Measurements from ENCODE around the gene MYRIP. TPM values are rescaled to one million over a fixed set of nuclear protein-coding genes. Genes with fewer than 3 reads are reported as not detected.

The MYRIP gene
- total and polyA plus RNA-seq, 4 donors, result 0.98 to 11.7 (median 6.8) TPM

DNA sequence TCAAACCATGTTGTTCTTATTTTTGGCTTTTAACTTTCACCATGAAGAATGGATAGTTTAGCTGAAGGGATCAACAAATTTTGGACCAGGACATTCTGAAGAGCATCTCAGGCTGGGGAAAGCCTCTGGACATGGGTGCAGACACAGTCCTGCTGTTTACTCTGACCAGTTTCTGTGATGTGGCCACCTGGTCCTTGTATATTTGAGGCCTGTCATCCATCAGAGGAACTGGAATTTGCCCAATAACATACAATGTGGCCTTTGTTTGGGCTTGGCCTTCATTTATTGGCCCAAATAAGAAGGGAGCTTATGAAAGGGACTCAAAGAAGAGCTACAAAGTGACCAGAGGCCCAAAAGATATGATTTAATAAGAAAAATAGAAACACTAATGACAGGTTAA is 127.9 kb downstream of the MYRIP start:
- TF ChIP-seq ZBTB33 (IDR thresholded peaks at IDR 0.05) (no peak), GABPA (IDR thresholded peaks at IDR 0.05 in 1 of 2, conservative IDR thresholded peaks at IDR 0.05 in 1 of 2) (no peak), HNF4A (conservative IDR thresholded peaks at IDR 0.05) (no peak), ATF3 (IDR thresholded peaks at IDR 0.05) (no peak), FOXA2 (IDR thresholded peaks at IDR 0.05) (no peak), EGR1 (IDR thresholded peaks at IDR 0.05; ENCODE audit: low read depth in 2 of 2) (no peak), NR2F2 (IDR thresholded peaks at IDR 0.05) (no peak), TAF1 (conservative IDR thresholded peaks at IDR 0.05) (no peak), MAX (IDR thresholded peaks at IDR 0.05) (no peak)
- Histone ChIP-seq H3K4me3 (ENCODE audit: low read depth in 1 of 3, low read length in 3 of 3) (no peak overlapping the region), H3K9me3 (ENCODE audit: control insufficient read depth in 4 of 4, low read length in 3 of 4) (no peaks in the 10 kb centered on the region), H3K27me3 (ENCODE audit: control insufficient read depth in 4 of 4, insufficient read depth in 4 of 4, low read length in 3 of 4) (no peaks in the 10 kb centered on the region), H3K4me1 (ENCODE audit: control insufficient read depth in 4 of 4, insufficient read depth in 4 of 4, low read length in 3 of 4) (peaks cover 0 to 3% (median under 1%) of the 10 kb centered on the region in 4 donors), H3K36me3 (ENCODE audit: control insufficient read depth in 4 of 4, insufficient read depth in 3 of 4, low read depth in 1 of 4, low read length in 3 of 4) (no peaks in the 10 kb centered on the region), H3K27ac (ENCODE audit: low read depth in 1 of 2, low read length in 2 of 2) (no peak overlapping the region), H3K9ac (ENCODE audit: low read depth in 1 of 2, low read length in 2 of 2) (no peak overlapping the region)
- no peak for DNase-seq (ENCODE audit: low spot score)

DNA sequence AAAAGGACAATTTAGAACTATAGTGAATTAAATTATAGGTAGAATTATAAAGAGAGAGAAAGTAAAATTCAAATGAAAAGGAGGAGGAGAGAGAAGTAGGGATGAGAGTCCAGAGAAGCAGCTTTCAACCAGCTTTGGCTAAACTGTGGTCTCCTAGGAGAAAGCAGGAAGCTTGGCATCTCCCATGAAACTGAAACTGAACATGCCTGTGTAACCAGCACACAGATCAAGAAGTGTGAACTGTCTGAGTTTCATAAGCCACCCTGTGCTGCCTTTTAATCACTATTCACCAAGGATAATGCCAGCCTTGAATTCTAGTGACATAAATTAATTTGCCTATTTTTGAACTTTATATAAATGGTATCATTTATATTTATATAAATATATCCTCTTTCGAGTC is 128.5 kb downstream of the MYRIP start:
- Histone ChIP-seq H3K4me3 (ENCODE audit: low read depth in 1 of 3, low read length in 3 of 3) (no peak overlapping the region), H3K27ac (ENCODE audit: low read depth in 1 of 2, low read length in 2 of 2) (no peak overlapping the region), H3K9ac (ENCODE audit: low read depth in 1 of 2, low read length in 2 of 2) (no peak overlapping the region), H3K36me3 (ENCODE audit: control insufficient read depth in 4 of 4, insufficient read depth in 3 of 4, low read depth in 1 of 4, low read length in 3 of 4) (no peaks in the 10 kb centered on the region), H3K4me1 (ENCODE audit: control insufficient read depth in 4 of 4, insufficient read depth in 4 of 4, low read length in 3 of 4) (peaks cover 0 to 3% (median under 1%) of the 10 kb centered on the region in 4 donors), H3K9me3 (ENCODE audit: control insufficient read depth in 4 of 4, low read length in 3 of 4) (no peaks in the 10 kb centered on the region), H3K27me3 (ENCODE audit: control insufficient read depth in 4 of 4, insufficient read depth in 4 of 4, low read length in 3 of 4) (no peaks in the 10 kb centered on the region)
- TF ChIP-seq ATF3 (IDR thresholded peaks at IDR 0.05) (no peak), JUND (IDR thresholded peaks at IDR 0.05) (no peak), FOXA1 (IDR thresholded peaks at IDR 0.05) (no peak), NR2F2 (IDR thresholded peaks at IDR 0.05) (no peak), RAD21 (IDR thresholded peaks at IDR 0.05) (no peak), HNF4G (IDR thresholded peaks at IDR 0.05) (no peak), MAX (IDR thresholded peaks at IDR 0.05) (no peak), FOXA2 (IDR thresholded peaks at IDR 0.05) (no peak), TAF1 (conservative IDR thresholded peaks at IDR 0.05) (no peak), RXRA (IDR thresholded peaks at IDR 0.05) (no peak), HNF4A (conservative IDR thresholded peaks at IDR 0.05) (no peak), ZBTB33 (IDR thresholded peaks at IDR 0.05) (no peak), YY1 (IDR thresholded peaks at IDR 0.05) (no peak), GABPA (IDR thresholded peaks at IDR 0.05 in 1 of 2, conservative IDR thresholded peaks at IDR 0.05 in 1 of 2) (no peak), SP1 (IDR thresholded peaks at IDR 0.05) (no peak), EGR1 (IDR thresholded peaks at IDR 0.05; ENCODE audit: low read depth in 2 of 2) (no peak)
- TF ChIP-seq, protein P1, sequence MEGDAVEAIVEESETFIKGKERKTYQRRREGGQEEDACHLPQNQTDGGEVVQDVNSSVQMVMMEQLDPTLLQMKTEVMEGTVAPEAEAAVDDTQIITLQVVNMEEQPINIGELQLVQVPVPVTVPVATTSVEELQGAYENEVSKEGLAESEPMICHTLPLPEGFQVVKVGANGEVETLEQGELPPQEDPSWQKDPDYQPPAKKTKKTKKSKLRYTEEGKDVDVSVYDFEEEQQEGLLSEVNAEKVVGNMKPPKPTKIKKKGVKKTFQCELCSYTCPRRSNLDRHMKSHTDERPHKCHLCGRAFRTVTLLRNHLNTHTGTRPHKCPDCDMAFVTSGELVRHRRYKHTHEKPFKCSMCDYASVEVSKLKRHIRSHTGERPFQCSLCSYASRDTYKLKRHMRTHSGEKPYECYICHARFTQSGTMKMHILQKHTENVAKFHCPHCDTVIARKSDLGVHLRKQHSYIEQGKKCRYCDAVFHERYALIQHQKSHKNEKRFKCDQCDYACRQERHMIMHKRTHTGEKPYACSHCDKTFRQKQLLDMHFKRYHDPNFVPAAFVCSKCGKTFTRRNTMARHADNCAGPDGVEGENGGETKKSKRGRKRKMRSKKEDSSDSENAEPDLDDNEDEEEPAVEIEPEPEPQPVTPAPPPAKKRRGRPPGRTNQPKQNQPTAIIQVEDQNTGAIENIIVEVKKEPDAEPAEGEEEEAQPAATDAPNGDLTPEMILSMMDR (IDR thresholded peaks at IDR 0.05; ENCODE audit: low read depth, low read length, missing input control), result no peak
- TF ChIP-seq, protein P2, sequence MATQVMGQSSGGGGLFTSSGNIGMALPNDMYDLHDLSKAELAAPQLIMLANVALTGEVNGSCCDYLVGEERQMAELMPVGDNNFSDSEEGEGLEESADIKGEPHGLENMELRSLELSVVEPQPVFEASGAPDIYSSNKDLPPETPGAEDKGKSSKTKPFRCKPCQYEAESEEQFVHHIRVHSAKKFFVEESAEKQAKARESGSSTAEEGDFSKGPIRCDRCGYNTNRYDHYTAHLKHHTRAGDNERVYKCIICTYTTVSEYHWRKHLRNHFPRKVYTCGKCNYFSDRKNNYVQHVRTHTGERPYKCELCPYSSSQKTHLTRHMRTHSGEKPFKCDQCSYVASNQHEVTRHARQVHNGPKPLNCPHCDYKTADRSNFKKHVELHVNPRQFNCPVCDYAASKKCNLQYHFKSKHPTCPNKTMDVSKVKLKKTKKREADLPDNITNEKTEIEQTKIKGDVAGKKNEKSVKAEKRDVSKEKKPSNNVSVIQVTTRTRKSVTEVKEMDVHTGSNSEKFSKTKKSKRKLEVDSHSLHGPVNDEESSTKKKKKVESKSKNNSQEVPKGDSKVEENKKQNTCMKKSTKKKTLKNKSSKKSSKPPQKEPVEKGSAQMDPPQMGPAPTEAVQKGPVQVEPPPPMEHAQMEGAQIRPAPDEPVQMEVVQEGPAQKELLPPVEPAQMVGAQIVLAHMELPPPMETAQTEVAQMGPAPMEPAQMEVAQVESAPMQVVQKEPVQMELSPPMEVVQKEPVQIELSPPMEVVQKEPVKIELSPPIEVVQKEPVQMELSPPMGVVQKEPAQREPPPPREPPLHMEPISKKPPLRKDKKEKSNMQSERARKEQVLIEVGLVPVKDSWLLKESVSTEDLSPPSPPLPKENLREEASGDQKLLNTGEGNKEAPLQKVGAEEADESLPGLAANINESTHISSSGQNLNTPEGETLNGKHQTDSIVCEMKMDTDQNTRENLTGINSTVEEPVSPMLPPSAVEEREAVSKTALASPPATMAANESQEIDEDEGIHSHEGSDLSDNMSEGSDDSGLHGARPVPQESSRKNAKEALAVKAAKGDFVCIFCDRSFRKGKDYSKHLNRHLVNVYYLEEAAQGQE (IDR thresholded peaks at IDR 0.05), result no peak
- DNase-seq (ENCODE audit: low spot score), result no peak
- WGBS, result 87% methylated on average over 1 of the region's 1 CpG

Data from liver (tissue), 9 donors.